SK-N-SH treated with all-trans-retinoic acid at 6 μM for 48 hours (cell line): ENCODE results near the gene VEPH1.

ENCODE experiments used
- ATAC-seq: fragments of 200-7000 bp; cut with Tn5 transposase; 3 replicates; pipeline ENCODE4 v1.9.1; 2020; ENCODE audit warnings: mild to moderate bottlenecking, moderate library complexity
- ARNTL ChIP-seq: fragments of 450-650 bp; formaldehyde crosslinking; IDR thresholded peaks from 2 replicates; pipeline ENCODE4 v1.5.0; 2020; ENCODE audit warnings: low read depth, mild to moderate bottlenecking, moderate library complexity, borderline replicate concordance
- BACH2 ChIP-seq: fragments of 250-450 bp; sonication (Bioruptor Pico); IDR thresholded peaks from 2 replicates; pipeline ENCODE4 v1.9.0; 2021; ENCODE audit warnings: mild to moderate bottlenecking, borderline replicate concordance
- CREB5 ChIP-seq: fragments of 250-450 bp; sonication (Bioruptor Pico); IDR thresholded peaks from 2 replicates; pipeline ENCODE4 v1.5.1; 2020; ENCODE audit warnings: low read depth, mild to moderate bottlenecking, moderate library complexity
- CSDC2 ChIP-seq: fragments of 250-450 bp; sonication (Bioruptor Pico); IDR thresholded peaks from 2 replicates; pipeline ENCODE4 v1.5.0; 2020; ENCODE audit warnings: mild to moderate bottlenecking, moderate library complexity
- CSRNP3 ChIP-seq: fragments of 250-450 bp; sonication (Bioruptor Pico); IDR thresholded peaks from 2 replicates; pipeline ENCODE4 v1.5.1; 2021; ENCODE audit warnings: mild to moderate bottlenecking, moderate library complexity
- ESRRG ChIP-seq: fragments of 250-450 bp; sonication (Bioruptor Pico); IDR thresholded peaks from 2 replicates; pipeline ENCODE4 v1.6.1; 2021; ENCODE audit warnings: mild to moderate bottlenecking
- GLIS3 ChIP-seq: fragments of 250-450 bp; sonication (Bioruptor Pico); IDR thresholded peaks from 2 replicates; pipeline ENCODE4 v1.5.0; 2020; ENCODE audit warnings: mild to moderate bottlenecking, moderate library complexity
- ISL1 ChIP-seq: fragments of 250-450 bp; sonication (Bioruptor Pico); IDR thresholded peaks from 2 replicates; pipeline ENCODE4 v2.1.2; 2022; ENCODE audit warnings: mild to moderate bottlenecking, moderate library complexity
- OSR1 ChIP-seq: fragments of 250-450 bp; sonication (Bioruptor Pico); IDR thresholded peaks from 2 replicates; pipeline ENCODE4 v1.8.0; 2022; ENCODE audit warnings: moderate library complexity, mild to moderate bottlenecking, inconsistent platforms
- PATZ1 ChIP-seq: fragments of 250-450 bp; sonication (Bioruptor Pico); IDR thresholded peaks from 2 replicates; pipeline ENCODE4 v1.8.0; 2020; ENCODE audit warnings: mild to moderate bottlenecking, moderate library complexity, borderline replicate concordance
- POU6F1 ChIP-seq: fragments of 250-450 bp; sonication (Bioruptor Pico); IDR thresholded peaks from 2 replicates; pipeline ENCODE4 v1.8.0; 2021; ENCODE audit warnings: low read depth, mild to moderate bottlenecking, moderate library complexity, borderline replicate concordance
- PPARA ChIP-seq: fragments of 250-450 bp; sonication (Bioruptor Pico); IDR thresholded peaks from 2 replicates; pipeline ENCODE4 v1.5.0; 2020; ENCODE audit warnings: mild to moderate bottlenecking, borderline replicate concordance
- RARB ChIP-seq: fragments of 250-450 bp; sonication (Bioruptor Pico); IDR thresholded peaks from 2 replicates; pipeline ENCODE4 v1.8.0; 2021; ENCODE audit warnings: mild to moderate bottlenecking, moderate library complexity
- SNAI2 ChIP-seq: fragments of 250-450 bp; sonication (Bioruptor Pico); IDR thresholded peaks from 2 replicates; pipeline ENCODE4 v1.5.0; 2020; ENCODE audit warnings: mild to moderate bottlenecking, moderate library complexity
- TCF4 ChIP-seq: fragments of 250-450 bp; sonication (Bioruptor Pico); IDR thresholded peaks from 2 replicates; pipeline ENCODE4 v1.8.0; 2021; ENCODE audit warnings: mild to moderate bottlenecking, moderate library complexity, borderline replicate concordance
- TOX ChIP-seq: fragments of 250-450 bp; sonication (Bioruptor Pico); IDR thresholded peaks from 2 replicates; pipeline ENCODE4 v1.8.0; 2021; ENCODE audit warnings: mild to moderate bottlenecking, moderate library complexity, borderline replicate concordance
- TSHZ2 ChIP-seq: fragments of 250-450 bp; sonication (Bioruptor Pico); IDR thresholded peaks from 2 replicates; pipeline ENCODE4 v1.5.0; 2020; ENCODE audit warnings: mild to moderate bottlenecking, moderate library complexity
- ZC3H10 ChIP-seq: fragments of 250-450 bp; sonication (Bioruptor Pico); IDR thresholded peaks from 2 replicates; pipeline ENCODE4 v1.5.1; 2021; ENCODE audit warnings: mild to moderate bottlenecking, moderate library complexity
- ZFP3 ChIP-seq: fragments of 250-450 bp; sonication (Bioruptor Pico); IDR thresholded peaks from 2 replicates; pipeline ENCODE4 v1.5.0; 2020; ENCODE audit warnings: mild to moderate bottlenecking, moderate library complexity
- ZFP30 ChIP-seq: fragments of 450-650 bp; formaldehyde crosslinking; IDR thresholded peaks from 2 replicates; pipeline ENCODE4 v1.5.0; 2022; ENCODE audit warnings: mild to moderate bottlenecking, moderate library complexity
- ZNF565 ChIP-seq: fragments of 450-650 bp; formaldehyde crosslinking; conservative IDR thresholded peaks from 2 replicates; pipeline ENCODE4 v1.5.0; 2020; ENCODE audit warnings: low read depth, mild to moderate bottlenecking, moderate library complexity
- ZNF70 ChIP-seq: fragments of 450-650 bp; formaldehyde crosslinking; IDR thresholded peaks from 2 replicates; pipeline ENCODE4 v1.5.0; 2020; ENCODE audit warnings: mild to moderate bottlenecking, moderate library complexity
- ZNF8 ChIP-seq: fragments of 450-650 bp; formaldehyde crosslinking; IDR thresholded peaks from 2 replicates; pipeline ENCODE4 v1.5.0; 2020; ENCODE audit warnings: mild to moderate bottlenecking, moderate library complexity

VEPH1 gene

GRCh38 chr3:157475921-157476414 lies 27.2 kb downstream of the VEPH1 start:
- no peak for TF ChIP-seq SNAI2 (CRISPR knock-in tag)
- no peak for TF ChIP-seq OSR1 (CRISPR knock-in tag)
- no peak for TF ChIP-seq ESRRG (CRISPR knock-in tag)
- TF ChIP-seq ZNF565 (CRISPR knock-in tag), result no peak
- TF ChIP-seq CREB5 (CRISPR knock-in tag), result no peak
- no peak for TF ChIP-seq RARB (CRISPR knock-in tag)
- TF ChIP-seq ZFP30 (CRISPR knock-in tag), result no peak
- no peak for TF ChIP-seq CSDC2 (CRISPR knock-in tag)
- no peak for TF ChIP-seq ZFP3
- TF ChIP-seq ZC3H10, result no peak
- no peak for TF ChIP-seq PPARA (CRISPR knock-in tag)
- TF ChIP-seq ISL1 (CRISPR knock-in tag), result no peak
- no peak for TF ChIP-seq TSHZ2 (CRISPR knock-in tag)
- no peak for TF ChIP-seq BACH2 (CRISPR knock-in tag)
- TF ChIP-seq CSRNP3 (CRISPR knock-in tag), result no peak
- ATAC-seq, result peak; percentile 40; the same call in 1 of the 3 replicates

- no peak for ATAC-seq
- no peak for TF ChIP-seq ZNF8 (CRISPR knock-in tag)
- TF ChIP-seq BACH2 (CRISPR knock-in tag), result no peak
- TF ChIP-seq OSR1 (CRISPR knock-in tag), result no peak
- no peak for TF ChIP-seq TOX (CRISPR knock-in tag)
- TF ChIP-seq POU6F1 (CRISPR knock-in tag), result no peak
- TF ChIP-seq TCF4, result no peak
- no peak for TF ChIP-seq ARNTL
- TF ChIP-seq PPARA (CRISPR knock-in tag), result no peak
- no peak for TF ChIP-seq ZNF565 (CRISPR knock-in tag)
- no peak for TF ChIP-seq ISL1 (CRISPR knock-in tag)
- no peak for TF ChIP-seq PATZ1 (CRISPR knock-in tag)
- TF ChIP-seq RARB (CRISPR knock-in tag), result no peak
- TF ChIP-seq ZFP3, result no peak
- no peak for TF ChIP-seq ZNF70
- no peak for TF ChIP-seq GLIS3 (CRISPR knock-in tag)
- no peak for TF ChIP-seq TSHZ2 (CRISPR knock-in tag)
- TF ChIP-seq CSDC2 (CRISPR knock-in tag), result no peak
These were observed 30.6 kb downstream of the VEPH1 start for GRCh38 chr3:157472648-157473047.
